GM18873 (cell line): ENCODE results near the gene SLC39A10.
"Not testable (repeated sequence)": the region's sequence is repeated elsewhere in the genome, so short reads cannot be mapped to it uniquely, and the experiment has no call there.

ENCODE experiments used
- ATAC-seq: cut with Tn5 transposase; IDR thresholded peaks from one replicate; pipeline ENCODE4 v1.9.1; 2021; ENCODE audit warnings: mild to moderate bottlenecking, moderate library complexity, moderate number of reproducible peaks; ENCODE audit not compliant: unreplicated experiment, low FRiP score

SLC39A10 gene

GRCh38 chr2:195671563-195671962, 14.5 kb downstream of the SLC39A10 start:
- no peak for ATAC-seq

- ATAC-seq = no peak
Observed at GRCh38 chr2:195672674-195673073, 15.6 kb downstream of the SLC39A10 start.

GRCh38 chr2:195674491-195675221, 17.6 kb downstream of the SLC39A10 start:
- no peak for ATAC-seq

GRCh38 chr2:195675783-195676427, 18.9 kb downstream of the SLC39A10 start:
- ATAC-seq = no peak

DNA sequence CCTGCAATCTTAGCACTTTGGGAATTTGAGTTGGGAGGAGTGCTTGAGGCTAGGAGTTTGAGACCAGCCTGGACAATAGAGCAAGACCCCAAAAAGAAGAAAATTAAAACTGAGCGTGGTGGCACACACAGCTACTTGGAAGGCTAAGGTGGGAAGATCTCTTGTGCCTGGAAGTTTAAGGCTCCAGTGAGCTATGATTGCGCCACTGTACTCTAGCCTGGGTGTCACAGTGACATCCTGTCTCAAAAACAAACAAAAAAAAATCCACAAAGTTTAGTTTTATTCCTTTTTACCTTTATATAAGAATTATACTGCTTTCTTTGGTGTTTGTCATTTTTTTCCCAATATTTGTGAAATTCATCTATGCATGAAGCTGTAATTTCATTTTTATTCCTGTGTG, 20.3 kb downstream of the SLC39A10 start:
- no peak for ATAC-seq

GRCh38 chr2:195677884-195678283, 20.9 kb downstream of the SLC39A10 start:
- ATAC-seq = no peak

GRCh38 chr2:195682077-195682476, 25.1 kb downstream of the SLC39A10 start:
- ATAC-seq = no peak

- ATAC-seq = no peak
Observed at GRCh38 chr2:195683174-195683573, 26.1 kb downstream of the SLC39A10 start.

- no peak for ATAC-seq
Observed at GRCh38 chr2:195686564-195686963, 29.5 kb downstream of the SLC39A10 start.

DNA sequence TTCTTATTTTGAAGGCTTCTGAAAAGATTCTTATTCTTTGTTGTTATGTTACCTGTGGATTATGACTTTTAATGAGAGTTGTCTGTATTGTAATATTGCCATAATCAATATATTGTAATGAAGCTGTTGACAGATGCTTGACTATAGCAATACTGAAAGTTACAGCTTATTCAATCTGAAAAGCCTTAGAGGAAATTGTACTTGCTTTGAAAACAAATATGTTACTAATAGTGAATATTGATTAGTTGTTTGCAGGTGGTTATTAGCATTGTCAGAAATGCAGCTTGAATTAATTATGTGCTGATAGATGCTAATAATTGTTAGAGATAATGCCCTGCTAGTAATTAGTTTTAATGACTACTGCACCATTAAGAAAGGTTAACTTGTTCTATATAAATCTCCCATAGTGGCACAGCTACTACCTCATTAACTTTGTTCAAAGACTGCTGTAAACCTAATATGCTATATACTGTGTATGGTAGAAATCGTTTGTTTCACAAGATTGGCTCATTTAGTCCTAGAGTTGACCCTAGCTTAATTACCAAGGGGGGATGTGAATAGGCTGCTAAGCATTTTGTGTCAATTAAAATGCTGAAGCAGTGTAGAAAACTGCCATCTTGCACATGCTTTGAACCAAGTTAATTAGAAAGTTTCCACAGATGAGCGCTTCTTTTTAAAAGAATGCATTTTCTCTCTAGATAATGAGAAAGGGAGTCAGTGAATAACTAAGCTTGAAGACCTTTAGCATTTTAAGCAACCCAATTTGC, 30.5 kb downstream of the SLC39A10 start:
- peak; percentile 64 for ATAC-seq

DNA sequence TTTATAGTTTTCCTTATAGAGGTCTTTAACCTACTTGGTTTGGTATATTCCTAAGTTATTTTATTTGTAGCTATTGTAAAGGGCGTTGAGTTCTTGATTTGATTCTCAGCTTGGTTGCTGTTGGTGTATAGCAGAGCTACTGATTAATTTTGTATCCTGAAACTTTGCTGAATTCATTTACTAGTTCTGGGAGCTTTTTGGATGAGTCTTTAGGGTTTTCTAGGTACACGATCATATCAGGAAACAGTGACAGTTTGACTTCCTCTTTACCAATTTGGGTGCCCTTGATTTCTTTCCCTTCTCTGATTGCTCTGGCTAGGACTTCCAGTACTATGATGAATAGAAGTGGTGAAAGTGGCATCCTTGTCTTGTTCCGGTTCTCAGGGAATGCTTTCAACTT, 35.5 kb downstream of the SLC39A10 start:
- ATAC-seq = not testable (repeated sequence)

- ATAC-seq = no peak
Observed at GRCh38 chr2:195694553-195694952, 37.5 kb downstream of the SLC39A10 start.

DNA sequence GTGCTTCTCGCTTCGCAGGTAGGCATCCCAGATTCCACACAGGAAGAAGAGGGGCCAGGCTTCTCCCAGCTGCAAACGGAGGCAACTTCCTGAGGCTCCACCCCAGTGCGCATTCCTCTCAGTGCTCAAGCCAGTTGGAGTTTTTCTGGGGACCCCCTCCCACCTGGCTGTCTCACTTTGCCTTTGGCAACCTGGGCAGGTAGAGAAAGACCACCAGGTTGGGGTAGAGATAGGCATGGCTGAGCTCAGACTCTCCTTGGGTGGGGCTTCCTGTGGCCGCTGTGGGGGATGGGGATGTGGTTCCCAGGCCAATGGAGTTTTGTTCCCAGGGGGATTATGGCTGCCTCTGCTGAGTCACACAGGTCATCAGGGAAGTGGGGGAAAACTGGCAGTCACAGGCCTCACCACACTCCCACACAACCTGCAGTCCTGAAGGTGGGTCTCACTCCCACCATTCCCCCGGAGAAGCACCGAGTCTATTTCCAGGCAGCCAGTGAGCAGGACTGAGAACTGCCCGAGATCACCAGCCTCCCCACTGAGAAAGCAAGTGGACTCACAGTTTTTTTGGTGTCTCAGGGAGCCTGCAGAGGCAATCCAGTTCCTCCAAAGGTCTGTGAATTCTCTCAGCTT, 38.1 kb downstream of the SLC39A10 start:
- ATAC-seq = no peak

GRCh38 chr2:195696012-195696411, 39.0 kb downstream of the SLC39A10 start:
- ATAC-seq = no peak

DNA sequence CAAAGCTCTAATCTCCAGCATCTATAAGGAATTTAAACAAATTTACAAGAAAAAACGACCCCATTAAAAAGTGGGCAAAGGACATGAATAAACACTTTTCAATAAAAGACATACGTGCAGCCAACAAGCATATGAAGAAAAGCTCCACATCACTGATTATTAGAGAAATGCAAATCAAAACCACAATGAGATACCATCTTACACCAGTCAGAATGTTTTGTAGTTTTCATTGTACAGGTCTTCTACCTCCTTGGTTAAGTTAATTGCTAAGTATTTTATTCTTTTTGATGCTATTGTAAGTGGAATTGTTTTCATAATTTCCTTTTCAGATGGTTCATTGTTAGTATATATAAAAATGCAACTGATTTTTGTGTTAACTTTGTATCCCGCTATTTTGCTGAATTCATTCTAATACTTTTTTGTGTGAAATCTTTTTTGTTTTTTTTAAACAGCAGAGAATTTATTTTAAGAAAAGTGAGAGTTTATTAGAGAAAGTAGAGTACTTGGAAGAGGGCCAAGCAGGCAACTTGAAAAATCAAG, 40.7 kb downstream of the SLC39A10 start:
- no peak for ATAC-seq

DNA sequence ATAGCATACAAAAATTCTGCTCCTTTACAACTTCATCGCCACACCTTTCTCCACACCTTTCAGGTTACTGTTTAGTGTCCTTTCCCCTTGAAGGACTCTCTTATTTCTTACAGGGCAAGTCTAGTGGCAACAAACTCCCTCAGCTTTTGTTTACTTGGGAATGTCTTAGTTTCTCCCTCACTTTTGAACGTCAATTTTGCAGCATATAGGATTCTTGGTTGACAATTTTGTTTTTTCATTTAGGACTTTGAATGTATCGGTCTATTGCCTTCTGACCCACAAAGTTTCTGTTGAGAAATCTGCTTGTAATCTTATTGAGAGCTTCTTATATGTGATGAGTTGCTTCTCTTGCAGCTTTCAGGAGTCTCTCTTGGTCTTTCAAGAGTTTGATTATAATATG, 43.5 kb downstream of the SLC39A10 start:
- ATAC-seq = no peak

DNA sequence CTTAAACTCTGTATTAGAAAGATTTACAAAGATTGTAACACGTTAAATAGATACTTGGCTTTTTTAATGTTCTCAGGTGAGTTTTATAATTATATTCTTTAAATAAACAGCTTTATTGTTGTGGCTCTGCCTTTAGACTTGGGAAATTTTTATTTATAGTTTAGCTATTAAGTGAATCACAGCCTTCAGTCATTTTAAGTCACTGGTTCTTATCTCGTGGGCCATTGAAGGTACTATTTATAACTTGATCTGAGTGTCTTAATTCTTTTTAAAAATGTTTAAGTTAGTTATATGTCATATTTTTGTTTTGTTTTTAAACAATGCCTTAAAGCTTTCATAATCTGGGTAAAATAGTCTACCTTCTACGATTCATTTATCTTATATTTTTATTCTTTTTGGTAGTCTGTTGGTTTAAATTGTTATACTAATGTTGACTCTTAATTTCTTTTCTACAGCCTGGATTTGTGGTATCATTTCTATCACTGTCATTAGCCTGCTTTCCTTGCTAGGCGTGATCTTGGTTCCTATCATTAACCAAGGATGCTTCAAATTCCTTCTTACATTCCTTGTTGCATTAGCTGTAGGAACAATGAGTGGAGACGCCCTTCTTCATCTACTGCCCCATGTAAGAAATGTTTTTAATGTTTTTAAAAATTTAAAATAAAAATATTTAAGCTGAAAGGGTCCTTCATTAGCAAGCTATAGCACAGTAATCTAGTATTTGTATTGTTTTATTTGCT, 49.3 kb downstream of the SLC39A10 start:
- ATAC-seq = no peak

DNA sequence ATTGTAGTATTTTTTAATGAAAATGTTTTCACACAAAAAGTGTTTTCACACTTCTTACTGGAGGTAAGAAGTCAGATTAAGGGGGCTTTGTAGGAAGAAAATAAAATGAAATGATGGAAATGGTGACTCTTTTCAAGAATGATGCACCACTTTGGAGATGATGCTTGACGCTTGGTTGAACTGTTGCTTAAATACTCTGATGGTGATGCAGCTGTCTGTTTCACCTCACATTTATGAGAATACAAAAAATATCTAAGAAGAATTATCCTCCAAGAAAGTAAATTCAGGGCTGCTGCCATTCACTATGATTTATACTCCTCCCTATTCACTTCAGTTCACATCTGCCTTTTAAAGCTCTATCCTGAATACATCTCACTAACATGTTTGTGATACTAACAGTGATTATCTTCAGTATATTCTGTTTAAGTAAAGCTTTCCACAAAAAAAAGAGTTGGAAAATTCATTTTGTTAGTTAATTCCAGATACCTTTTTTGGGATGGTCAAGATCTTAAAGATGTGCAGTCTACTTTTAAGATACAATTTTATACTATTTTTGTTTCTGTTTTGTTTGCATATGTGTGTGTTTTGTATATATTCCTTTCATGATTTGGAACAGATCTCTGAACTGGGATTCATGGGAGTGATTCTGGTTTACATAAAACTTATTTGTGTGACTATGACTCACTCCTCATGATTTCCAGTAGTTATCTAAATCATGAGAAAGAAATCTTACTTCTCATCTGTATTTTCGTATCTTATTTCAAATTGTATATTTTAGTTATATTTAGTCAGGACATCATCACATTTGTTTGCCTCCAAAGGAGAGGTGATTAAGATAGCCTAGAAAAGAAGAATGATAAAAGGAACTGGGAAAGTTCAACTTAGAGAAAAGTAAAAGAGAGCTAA, 53.1 kb downstream of the SLC39A10 start:
- no peak for ATAC-seq

DNA sequence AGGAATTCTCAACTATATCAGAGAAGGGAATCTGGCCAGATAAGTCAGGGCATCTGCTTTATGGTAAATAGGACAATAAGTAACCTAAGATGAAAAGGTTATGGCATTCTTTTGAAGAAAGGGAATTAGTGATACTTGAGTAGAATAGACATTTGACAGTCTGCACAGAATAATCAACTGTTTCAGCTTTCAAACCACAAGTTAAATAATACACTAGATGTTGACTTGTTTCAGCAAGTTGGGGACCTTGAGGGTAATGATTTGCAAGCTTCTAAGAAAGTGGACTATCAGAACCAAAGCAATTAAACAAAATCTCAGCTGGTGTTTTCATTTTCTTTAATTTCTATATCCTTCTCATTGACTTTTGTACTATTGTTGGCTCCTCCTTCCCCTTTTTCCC, 54.5 kb downstream of the SLC39A10 start:
- ATAC-seq = peak; percentile 65
